Measurements from ENCODE around the gene TENT5C.

TENT5C gene

GRCh38 chr1:117578466-117578865, 27.4 kb upstream of the TENT5C start:
- H3K27me3 ChIP-seq (ENCODE audit: low read depth) = no peaks in the 10 kb centered on the region

GRCh38 chr1:117579221-117579906, 26.5 kb upstream of the TENT5C start:
- no peak for DNase-seq (ENCODE audit: low spot score in 2 of 2)
- Histone ChIP-seq H3K36me3 (replicated peaks) (no peaks in the 10 kb centered on the region), H3K4me1 (no peaks in the 10 kb centered on the region), H3K4me3 (no peak overlapping the region), H3K9me3 (no peaks in the 10 kb centered on the region), H3K27me3 (ENCODE audit: low read depth) (no peaks in the 10 kb centered on the region)
- in situ Hi-C loops (cut with MboI; ENCODE audit: low sequenced_read_pairs) = no loop called here

More at GRCh38 chr1:117578466-117578865, 27.4 kb upstream of the TENT5C start:
- H3K36me3 ChIP-seq (replicated peaks) = no peaks in the 10 kb centered on the region
- in situ Hi-C loops (cut with MboI; ENCODE audit: low sequenced_read_pairs) = no loop called here
- no peaks in the 10 kb centered on the region for H3K9me3 ChIP-seq
- no peak overlapping the region for H3K4me3 ChIP-seq
- DNase-seq (ENCODE audit: low spot score in 2 of 2) = no peak
- H3K4me1 ChIP-seq = no peaks in the 10 kb centered on the region

GRCh38 chr1:117580436-117580835, 25.4 kb upstream of the TENT5C start:
- DNase-seq (ENCODE audit: low spot score in 2 of 2) = no peak
- Histone ChIP-seq H3K4me1 (no peaks in the 10 kb centered on the region), H3K36me3 (replicated peaks) (no peaks in the 10 kb centered on the region), H3K27me3 (ENCODE audit: low read depth) (no peaks in the 10 kb centered on the region), H3K4me3 (no peak overlapping the region), H3K9me3 (no peaks in the 10 kb centered on the region)
- in situ Hi-C loops (cut with MboI; ENCODE audit: low sequenced_read_pairs) = no loop called here

- in situ Hi-C loops (cut with MboI; ENCODE audit: low sequenced_read_pairs) = no loop called here
Measured at GRCh38 chr1:117580882-117581281, 25.0 kb upstream of the TENT5C start.

GRCh38 chr1:117581391-117581943, 24.4 kb upstream of the TENT5C start:
- in situ Hi-C loops (cut with MboI; ENCODE audit: low sequenced_read_pairs) = no loop called here
- DNase-seq (ENCODE audit: low spot score in 2 of 2) = no peak
- Histone ChIP-seq H3K4me1 (no peaks in the 10 kb centered on the region), H3K27me3 (ENCODE audit: low read depth) (no peaks in the 10 kb centered on the region), H3K36me3 (replicated peaks) (no peaks in the 10 kb centered on the region), H3K9me3 (no peaks in the 10 kb centered on the region), H3K4me3 (no peak overlapping the region)

More at GRCh38 chr1:117580882-117581281, 25.0 kb upstream of the TENT5C start:
- Histone ChIP-seq H3K4me3 (no peak overlapping the region), H3K4me1 (no peaks in the 10 kb centered on the region), H3K36me3 (replicated peaks) (no peaks in the 10 kb centered on the region), H3K9me3 (no peaks in the 10 kb centered on the region), H3K27me3 (ENCODE audit: low read depth) (no peaks in the 10 kb centered on the region)
- DNase-seq (ENCODE audit: low spot score in 2 of 2) = no peak

GRCh38 chr1:117582451-117582850, 23.4 kb upstream of the TENT5C start:
- no peaks in the 10 kb centered on the region for H3K9me3 ChIP-seq
- H3K36me3 ChIP-seq (replicated peaks) = no peaks in the 10 kb centered on the region
- H3K27me3 ChIP-seq (ENCODE audit: low read depth) = no peaks in the 10 kb centered on the region
- no peak overlapping the region for H3K4me3 ChIP-seq
- H3K4me1 ChIP-seq = no peaks in the 10 kb centered on the region
- in situ Hi-C loops (cut with MboI; ENCODE audit: low sequenced_read_pairs) = no loop called here
- no peak for DNase-seq (ENCODE audit: low spot score in 2 of 2)

- in situ Hi-C loops (cut with MboI; ENCODE audit: low sequenced_read_pairs) = no loop called here
- Histone ChIP-seq H3K9me3 (no peaks in the 10 kb centered on the region), H3K27me3 (ENCODE audit: low read depth) (no peaks in the 10 kb centered on the region), H3K36me3 (replicated peaks) (no peaks in the 10 kb centered on the region), H3K4me3 (no peak overlapping the region), H3K4me1 (no peaks in the 10 kb centered on the region)
- no peak for DNase-seq (ENCODE audit: low spot score in 2 of 2)
Measured at GRCh38 chr1:117583247-117583646, 22.6 kb upstream of the TENT5C start.

- no peak for DNase-seq (ENCODE audit: low spot score in 2 of 2)
- in situ Hi-C loops (cut with MboI; ENCODE audit: low sequenced_read_pairs) = no loop called here
- H3K9me3 ChIP-seq = no peaks in the 10 kb centered on the region
- no peak overlapping the region for H3K4me3 ChIP-seq
- H3K36me3 ChIP-seq (replicated peaks) = no peaks in the 10 kb centered on the region
- H3K4me1 ChIP-seq = no peaks in the 10 kb centered on the region
- no peaks in the 10 kb centered on the region for H3K27me3 ChIP-seq (ENCODE audit: low read depth)
Measured at GRCh38 chr1:117584181-117584580, 21.7 kb upstream of the TENT5C start.

- Histone ChIP-seq H3K4me1 (no peaks in the 10 kb centered on the region), H3K4me3 (no peak overlapping the region), H3K27me3 (ENCODE audit: low read depth) (no peaks in the 10 kb centered on the region), H3K9me3 (no peaks in the 10 kb centered on the region), H3K36me3 (replicated peaks) (no peaks in the 10 kb centered on the region)
- in situ Hi-C loops (cut with MboI; ENCODE audit: low sequenced_read_pairs) = no loop called here
- no peak for DNase-seq (ENCODE audit: low spot score in 2 of 2)
Measured at GRCh38 chr1:117585086-117585485, 20.8 kb upstream of the TENT5C start.

- no peaks in the 10 kb centered on the region for H3K9me3 ChIP-seq
- DNase-seq (ENCODE audit: low spot score in 2 of 2) = no peak
- no peak overlapping the region for H3K4me3 ChIP-seq
- in situ Hi-C loops (cut with MboI; ENCODE audit: low sequenced_read_pairs) = no loop called here
- H3K27me3 ChIP-seq (ENCODE audit: low read depth) = no peaks in the 10 kb centered on the region
- H3K36me3 ChIP-seq (replicated peaks) = no peaks in the 10 kb centered on the region
- H3K4me1 ChIP-seq = no peaks in the 10 kb centered on the region
Measured at GRCh38 chr1:117586337-117586736, 19.5 kb upstream of the TENT5C start.

GRCh38 chr1:117586747-117587498, 18.9 kb upstream of the TENT5C start:
- no peak for DNase-seq (ENCODE audit: low spot score in 2 of 2)
- no peaks in the 10 kb centered on the region for H3K36me3 ChIP-seq (replicated peaks)
- no peaks in the 10 kb centered on the region for H3K9me3 ChIP-seq
- H3K27me3 ChIP-seq (ENCODE audit: low read depth) = no peaks in the 10 kb centered on the region
- in situ Hi-C loops (cut with MboI; ENCODE audit: low sequenced_read_pairs) = no loop called here
- no peaks in the 10 kb centered on the region for H3K4me1 ChIP-seq
- no peak overlapping the region for H3K4me3 ChIP-seq

GRCh38 chr1:117587499-117588356, 18.1 kb upstream of the TENT5C start:
- no peaks in the 10 kb centered on the region for H3K36me3 ChIP-seq (replicated peaks)
- in situ Hi-C loops (cut with MboI; ENCODE audit: low sequenced_read_pairs) = no loop called here
- DNase-seq (ENCODE audit: low spot score in 2 of 2) = no peak
- H3K9me3 ChIP-seq = no peaks in the 10 kb centered on the region
- no peaks in the 10 kb centered on the region for H3K4me1 ChIP-seq
- H3K4me3 ChIP-seq = no peak overlapping the region
- H3K27me3 ChIP-seq (ENCODE audit: low read depth) = no peaks in the 10 kb centered on the region

GRCh38 chr1:117589544-117589943, 16.3 kb upstream of the TENT5C start:
- Histone ChIP-seq H3K4me3 (no peak overlapping the region), H3K36me3 (replicated peaks) (no peaks in the 10 kb centered on the region), H3K27me3 (ENCODE audit: low read depth) (no peaks in the 10 kb centered on the region), H3K4me1 (no peaks in the 10 kb centered on the region), H3K9me3 (no peaks in the 10 kb centered on the region)
- in situ Hi-C loops (cut with MboI; ENCODE audit: low sequenced_read_pairs) = no loop called here
- no peak for DNase-seq (ENCODE audit: low spot score in 2 of 2)

Measured in HAP-1 (cell line).